ENCODE results near the gene LY6G6F. TPM values are rescaled to one million over a fixed set of nuclear protein-coding genes. Genes with fewer than 3 reads are reported as not detected.

Gene LY6G6F
- total RNA-seq, 1 donor from 2014 or later = not detected

- DNase-seq (ENCODE audit: missing footprints) = no peak
- ATAC-seq = no peak
- intact Hi-C loops (cut with DNase I) = loop anchor here (2.0 to 10.0 kb wide), 3 partner anchors 36 to 508 kb away; partner anchors contain the start of genes ABHD16A, AGPAT1 and RNF5
These were observed 40.2 kb upstream of the LY6G6F start for GRCh38 chr6:31666337-31666965.

- intact Hi-C loops (cut with DNase I) = loop anchor here (5.0 to 10.0 kb wide), 2 partner anchors 163 to 505 kb away; partner anchors contain the start of genes AGPAT1 and RNF5
- ATAC-seq = no peak
- DNase-seq (ENCODE audit: missing footprints) = no peak
These were observed 37.0 kb upstream of the LY6G6F start, which contains the start of gene LY6G5B for GRCh38 chr6:31669676-31670075. Gene LY6G5B (plus strand): TSS chr6:31669976. CDS start chr6:31670951, 975 bp downstream.

- intact Hi-C loops (cut with DNase I) = no loop called here
- no peak for ATAC-seq
- no peak for DNase-seq (ENCODE audit: missing footprints)
These were observed 30.3 kb upstream of the LY6G6F start for GRCh38 chr6:31676322-31676903.

- intact Hi-C loops (cut with DNase I) = no loop called here
- ATAC-seq = no peak
- no peak for DNase-seq (ENCODE audit: missing footprints)
These were observed 29.8 kb upstream of the LY6G6F start for GRCh38 chr6:31676904-31677303.

GRCh38 chr6:31677955-31678354 is 28.7 kb upstream of the LY6G6F start:
- ATAC-seq = no peak
- intact Hi-C loops (cut with DNase I) = no loop called here
- no peak for DNase-seq (ENCODE audit: missing footprints)

- intact Hi-C loops (cut with DNase I) = loop anchor here (2.0 to 10.0 kb wide), 6 partner anchors 48 to 272 kb away; partner anchors contain the start of genes DDAH2 and NEU1
- DNase-seq (ENCODE audit: missing footprints) = peak; percentile 89
- ATAC-seq = peak; percentile 91
These were observed 26.2 kb upstream of the LY6G6F start, which contains the start of gene LY6G5C for GRCh38 chr6:31680226-31681134. Gene LY6G5C (minus strand): TSS chr6:31681067. CDS start chr6:31680373, 694 bp downstream.

GRCh38 chr6:31681135-31681671 is 25.5 kb upstream of the LY6G6F start:
- ATAC-seq (peak; percentile 48), DNase-seq (ENCODE audit: missing footprints) (no peak)
- intact Hi-C loops (cut with DNase I) = loop anchor here (2.0 to 10.0 kb wide), 6 partner anchors 48 to 272 kb away; partner anchors contain the start of genes DDAH2 and NEU1

- ATAC-seq = no peak
- intact Hi-C loops (cut with DNase I) = loop anchor here (5.0 to 10.0 kb wide), 2 partner anchors 149 to 181 kb away; partner anchors contain the start of gene NEU1
- no peak for DNase-seq (ENCODE audit: missing footprints)
These were observed 23.1 kb upstream of the LY6G6F start for GRCh38 chr6:31683591-31683990.

- DNase-seq (ENCODE audit: missing footprints) (no peak), ATAC-seq (no peak)
- intact Hi-C loops (cut with DNase I) = loop anchor here (10.0 kb wide), 1 partner anchor 178 kb away; the partner anchor contains the start of gene NEU1
These were observed 20.2 kb upstream of the LY6G6F start for GRCh38 chr6:31686483-31686882.

GRCh38 chr6:31687321-31687720 is 19.3 kb upstream of the LY6G6F start:
- DNase-seq (ENCODE audit: missing footprints) = no peak
- ATAC-seq = no peak
- intact Hi-C loops (cut with DNase I) = loop anchor here (10.0 kb wide), 1 partner anchor 177 kb away; the partner anchor contains the start of gene NEU1

- DNase-seq (ENCODE audit: missing footprints) = no peak
- no peak for ATAC-seq
- intact Hi-C loops (cut with DNase I) = loop anchor here (10.0 kb wide), 1 partner anchor 177 kb away; the partner anchor contains the start of gene NEU1
These were observed 18.6 kb upstream of the LY6G6F start for GRCh38 chr6:31687860-31688693.

- ATAC-seq = no peak
- no peak for DNase-seq (ENCODE audit: missing footprints)
- intact Hi-C loops (cut with DNase I) = loop anchor here (10.0 kb wide), 1 partner anchor 175 kb away; the partner anchor contains the start of gene NEU1
These were observed 17.2 kb upstream of the LY6G6F start for GRCh38 chr6:31689249-31690110.

- ATAC-seq = no peak
- no peak for DNase-seq (ENCODE audit: missing footprints)
- intact Hi-C loops (cut with DNase I) = no loop called here
These were observed 16.2 kb upstream of the LY6G6F start for GRCh38 chr6:31690231-31691077.

GRCh38 chr6:31691078-31691463 is 15.6 kb upstream of the LY6G6F start:
- intact Hi-C loops (cut with DNase I) = no loop called here
- no peak for DNase-seq (ENCODE audit: missing footprints)
- ATAC-seq = no peak

- intact Hi-C loops (cut with DNase I) = no loop called here
- no peak for ATAC-seq
- DNase-seq (ENCODE audit: missing footprints) = no peak
These were observed 15.0 kb upstream of the LY6G6F start for GRCh38 chr6:31691564-31692108.

- no peak for DNase-seq (ENCODE audit: missing footprints)
- ATAC-seq = no peak
- intact Hi-C loops (cut with DNase I) = no loop called here
These were observed 14.3 kb upstream of the LY6G6F start for GRCh38 chr6:31692353-31692752.

Data from Right ventricle myocardium inferior (tissue), 1 donor.